Activated CD4-positive, alpha-beta T cell treated with anti-CD3 and anti-CD28 coated beads, Interleukin-2, Interleukin-4, amounts not matched to agents 100 ng/mL and 50 ng/mL, durations not matched to agents 16 hours and 8 hours (primary cell): ENCODE measurements around the gene PTGS1.
"Not testable (repeated sequence)": the region's sequence is repeated elsewhere in the genome, so short reads cannot be mapped to it uniquely, and the experiment has no call there.

Experiments
- DNase-seq: peaks from one replicate; pipeline ENCODE4 v3.0.0-alpha.2; 2020; ENCODE audit warnings: low spot score

Gene PTGS1

GRCh38 chr9:122347348-122348287 lies 23.2 kb upstream of the PTGS1 start:
- DNase-seq: peak; percentile 7

GRCh38 chr9:122348288-122348777 lies 22.5 kb upstream of the PTGS1 start:
- DNase-seq: no peak

- DNase-seq: no peak
These were observed 22.0 kb upstream of the PTGS1 start for GRCh38 chr9:122348791-122349190.

- no peak for DNase-seq
These were observed 21.6 kb upstream of the PTGS1 start for GRCh38 chr9:122349201-122349600.

GRCh38 chr9:122350577-122351355 lies 20.1 kb upstream of the PTGS1 start:
- DNase-seq: peak; percentile 77

GRCh38 chr9:122354536-122355199 lies 16.2 kb upstream of the PTGS1 start:
- no peak for DNase-seq

GRCh38 chr9:122355336-122355875 lies 15.4 kb upstream of the PTGS1 start:
- DNase-seq: no peak

GRCh38 chr9:122356627-122357026 lies 14.2 kb upstream of the PTGS1 start:
- no peak for DNase-seq

- no peak for DNase-seq
These were observed 9.9 kb upstream of the PTGS1 start for GRCh38 chr9:122360891-122361290.

- not testable (repeated sequence) for DNase-seq
These were observed 7.7 kb upstream of the PTGS1 start for GRCh38 chr9:122363131-122363530.

- DNase-seq: no peak
These were observed 6.6 kb upstream of the PTGS1 start for GRCh38 chr9:122364117-122364782.

- no peak for DNase-seq
These were observed 6.1 kb upstream of the PTGS1 start for GRCh38 chr9:122364783-122365150.

GRCh38 chr9:122366074-122366660 lies 4.7 kb upstream of the PTGS1 start:
- DNase-seq: no peak

- no peak for DNase-seq
These were observed 3.8 kb upstream of the PTGS1 start for GRCh38 chr9:122367065-122367464.

GRCh38 chr9:122367774-122368460 lies 2.9 kb upstream of the PTGS1 start:
- DNase-seq: no peak

- DNase-seq: no peak
These were observed 2.2 kb upstream of the PTGS1 start for GRCh38 chr9:122368642-122369041.

GRCh38 chr9:122370303-122370702 lies 521 bp upstream of the PTGS1 start:
- DNase-seq: no peak

GRCh38 chr9:122371846-122372245 lies 1.0 kb downstream of the PTGS1 start:
- DNase-seq: no peak

GRCh38 chr9:122372856-122373845 lies 2.3 kb downstream of the PTGS1 start:
- no peak for DNase-seq
